SU-DHL-6 (cell line): Measurements from ENCODE around the gene ELAPOR1.

Source experiments
- H2AFZ ChIP-seq: fragments of 200-600 bp; sonication (generic); 2 replicates; pipeline ENCODE4 v1.6.1; 2014; ENCODE audit warnings: low read depth, mild to moderate bottlenecking, moderate library complexity, mixed read lengths, antibody characterized with exemption, low read length; ENCODE audit not compliant: severe bottlenecking
- H3F3A ChIP-seq: fragments of 200-600 bp; shearing (Covaris generic); 2 replicates; pipeline ENCODE4 v1.6.0; 2016; ENCODE audit warnings: antibody characterized with exemption, mild to moderate bottlenecking; ENCODE audit not compliant: insufficient read depth
- H3K27ac ChIP-seq: fragments of 200-600 bp; sonication (generic); 2 replicates; pipeline ENCODE4 v1.5.1; 2016; ENCODE audit warnings: low read depth, mild to moderate bottlenecking, low read length, moderate library complexity, mixed read lengths
- H3K27me3 ChIP-seq: fragments of 200-600 bp; sonication (generic), shearing (Covaris generic); 2 replicates; pipeline ENCODE4 v1.6.0; 2014; ENCODE audit warnings: mild to moderate bottlenecking, low read length
- H3K36me3 ChIP-seq: fragments of 200-600 bp; sonication (generic); 2 replicates; pipeline ENCODE4 v1.6.1; 2014; ENCODE audit warnings: mild to moderate bottlenecking, low read length, mixed read lengths
- H3K4me2 ChIP-seq: fragments of 300-600, 200-600 bp; shearing (Covaris generic), sonication (generic); 2 replicates; pipeline ENCODE4 v1.6.0; 2014; ENCODE audit warnings: low read length, low read depth, mild to moderate bottlenecking; ENCODE audit not compliant: poor library complexity, severe bottlenecking
- H3K4me3 ChIP-seq: fragments of 200-600 bp; sonication (generic); 2 replicates; pipeline ENCODE4 v1.5.1; 2014; ENCODE audit warnings: antibody characterized with exemption, low read length, mild to moderate bottlenecking, mixed read lengths; ENCODE audit not compliant: insufficient read depth, poor library complexity, severe bottlenecking
- H3K79me2 ChIP-seq: fragments of 200-600 bp; sonication (generic); 2 replicates; pipeline ENCODE4 v1.6.1; 2014; ENCODE audit warnings: mild to moderate bottlenecking, low read length, moderate library complexity; ENCODE audit not compliant: insufficient read depth
- H3K9ac ChIP-seq: fragments of 200-600 bp; sonication (generic); 2 replicates; pipeline ENCODE4 v1.7.0; 2014; ENCODE audit warnings: mild to moderate bottlenecking, low read length
- H3K9me2 ChIP-seq: fragments of 200-600 bp; sonication (generic); replicated peaks from 2 replicates; pipeline ENCODE4 v1.6.1; 2014; ENCODE audit warnings: low read length; ENCODE audit not compliant: insufficient read depth
- H3K9me3 ChIP-seq: fragments of 200-600 bp; sonication (generic); 2 replicates; pipeline ENCODE4 v1.6.1; 2014; ENCODE audit warnings: low read length, mixed read lengths; ENCODE audit not compliant: insufficient read depth
- H4K20me1 ChIP-seq: fragments of 200-600 bp; sonication (generic); 2 replicates; pipeline ENCODE4 v1.6.1; 2014; ENCODE audit warnings: low read depth, mild to moderate bottlenecking, antibody characterized with exemption, low read length, moderate library complexity, mixed read lengths
- EZH2phosphoT487 ChIP-seq: fragments of 200-600 bp; sonication (generic), shearing (Covaris generic); conservative IDR thresholded peaks from 2 replicates; pipeline ENCODE4 v1.6.1; 2018; ENCODE audit warnings: mild to moderate bottlenecking, antibody characterized with exemption, low read length, moderate library complexity, mixed read lengths
- TF ChIP-seq, protein P1 (sequence below): fragments of 200-600 bp; sonication (generic); IDR thresholded peaks from one replicate; pipeline ENCODE4 v1.5.1; 2017; ENCODE audit warnings: antibody characterized with exemption, mild to moderate bottlenecking, low read length, moderate library complexity; ENCODE audit not compliant: insufficient read depth, poor library complexity, severe bottlenecking

Gene ELAPOR1

DNA sequence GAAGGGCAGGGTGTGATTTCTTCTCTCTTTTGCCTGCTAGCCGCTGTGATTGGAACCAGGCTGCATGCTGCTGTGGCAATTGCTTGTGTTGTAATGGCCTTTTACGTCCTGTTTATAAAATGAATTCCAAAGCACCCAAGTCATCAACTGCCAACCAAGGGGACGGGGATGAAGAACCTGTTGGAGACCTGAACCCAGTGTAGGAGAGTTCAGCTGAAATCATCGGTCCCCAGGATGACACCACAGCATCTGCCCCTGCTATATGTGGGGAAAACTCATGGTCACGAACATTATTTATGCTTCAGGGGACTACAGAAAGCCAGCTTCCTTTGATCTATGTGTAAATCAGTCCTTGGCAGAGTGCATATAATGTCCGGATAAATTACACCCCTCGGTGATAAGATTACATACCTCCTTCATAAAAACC is 19.5 kb upstream of the ELAPOR1 start:
- no peak overlapping the region for H2AFZ ChIP-seq
- TF ChIP-seq, protein P1, sequence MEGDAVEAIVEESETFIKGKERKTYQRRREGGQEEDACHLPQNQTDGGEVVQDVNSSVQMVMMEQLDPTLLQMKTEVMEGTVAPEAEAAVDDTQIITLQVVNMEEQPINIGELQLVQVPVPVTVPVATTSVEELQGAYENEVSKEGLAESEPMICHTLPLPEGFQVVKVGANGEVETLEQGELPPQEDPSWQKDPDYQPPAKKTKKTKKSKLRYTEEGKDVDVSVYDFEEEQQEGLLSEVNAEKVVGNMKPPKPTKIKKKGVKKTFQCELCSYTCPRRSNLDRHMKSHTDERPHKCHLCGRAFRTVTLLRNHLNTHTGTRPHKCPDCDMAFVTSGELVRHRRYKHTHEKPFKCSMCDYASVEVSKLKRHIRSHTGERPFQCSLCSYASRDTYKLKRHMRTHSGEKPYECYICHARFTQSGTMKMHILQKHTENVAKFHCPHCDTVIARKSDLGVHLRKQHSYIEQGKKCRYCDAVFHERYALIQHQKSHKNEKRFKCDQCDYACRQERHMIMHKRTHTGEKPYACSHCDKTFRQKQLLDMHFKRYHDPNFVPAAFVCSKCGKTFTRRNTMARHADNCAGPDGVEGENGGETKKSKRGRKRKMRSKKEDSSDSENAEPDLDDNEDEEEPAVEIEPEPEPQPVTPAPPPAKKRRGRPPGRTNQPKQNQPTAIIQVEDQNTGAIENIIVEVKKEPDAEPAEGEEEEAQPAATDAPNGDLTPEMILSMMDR, result no peak
- TF ChIP-seq EZH2phosphoT487, result no peak
- no peak overlapping the region for H3K9ac ChIP-seq
- no peaks in the 10 kb centered on the region for H3K27me3 ChIP-seq
- H4K20me1 ChIP-seq, result no peaks in the 10 kb centered on the region
- H3K27ac ChIP-seq, result no peak overlapping the region
- H3K36me3 ChIP-seq, result peaks cover 3% of the 10 kb centered on the region; the same call in 1 of the 2 replicates
- peaks cover 17% of the 10 kb centered on the region for H3F3A ChIP-seq
- H3K9me2 ChIP-seq, result no peaks in the 10 kb centered on the region
- no peak overlapping the region for H3K4me3 ChIP-seq
- no peaks in the 10 kb centered on the region for H3K9me3 ChIP-seq
- H3K79me2 ChIP-seq, result peaks cover 30% of the 10 kb centered on the region
- no peak overlapping the region for H3K4me2 ChIP-seq

DNA sequence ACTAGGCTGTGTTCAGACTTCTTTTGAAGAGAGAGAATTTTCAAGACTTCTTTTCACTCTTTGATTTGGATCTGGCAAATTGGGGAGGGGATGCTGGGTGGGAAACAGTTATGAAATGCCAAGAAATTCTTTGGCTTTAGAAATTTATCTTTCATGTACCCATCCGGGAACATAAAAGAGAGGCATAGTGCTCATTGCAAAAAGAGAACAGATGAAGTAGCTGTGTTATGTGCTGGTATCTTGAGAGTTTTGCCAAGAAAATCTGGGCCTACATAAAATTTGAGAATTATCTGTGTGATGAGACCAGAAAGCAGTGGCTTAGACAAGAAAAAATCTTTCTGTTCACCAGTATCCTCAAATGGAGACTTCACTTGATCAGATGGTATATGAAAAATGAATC is 19.0 kb upstream of the ELAPOR1 start:
- H3K4me2 ChIP-seq, result no peak overlapping the region
- peaks cover 17% of the 10 kb centered on the region for H3F3A ChIP-seq
- no peak overlapping the region for H3K4me3 ChIP-seq
- peaks cover 3% of the 10 kb centered on the region; the same call in 1 of the 2 replicates for H3K36me3 ChIP-seq
- no peaks in the 10 kb centered on the region for H4K20me1 ChIP-seq
- H3K9me3 ChIP-seq, result no peaks in the 10 kb centered on the region
- no peak overlapping the region for H3K27ac ChIP-seq
- no peaks in the 10 kb centered on the region for H3K27me3 ChIP-seq
- H3K79me2 ChIP-seq, result peaks cover 30% of the 10 kb centered on the region
- no peak for TF ChIP-seq EZH2phosphoT487
- H3K9ac ChIP-seq, result no peak overlapping the region
- H2AFZ ChIP-seq, result no peak overlapping the region
- no peaks in the 10 kb centered on the region for H3K9me2 ChIP-seq

DNA sequence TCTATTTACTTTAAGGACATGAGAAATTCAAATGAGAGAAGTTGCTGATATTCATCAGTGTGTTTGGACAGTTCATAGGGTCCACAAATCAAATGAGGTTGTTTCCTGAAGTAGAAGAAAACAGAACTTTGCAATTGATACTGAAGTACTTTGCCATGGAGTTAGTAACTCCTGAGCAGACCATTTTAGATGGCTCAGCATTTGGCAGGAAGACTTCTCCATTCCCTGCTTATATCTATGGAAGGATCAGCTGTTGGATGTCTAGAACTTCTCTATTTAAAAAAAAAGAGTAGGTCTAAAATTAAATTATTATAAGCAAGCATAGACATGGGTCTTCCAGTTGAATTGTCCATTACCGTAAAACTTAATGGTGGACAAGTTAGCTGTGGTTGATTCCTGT is 18.3 kb upstream of the ELAPOR1 start:
- peaks cover 3% of the 10 kb centered on the region; the same call in 1 of the 2 replicates for H3K36me3 ChIP-seq
- H3K9me3 ChIP-seq, result no peaks in the 10 kb centered on the region
- no peak overlapping the region for H3K9ac ChIP-seq
- H4K20me1 ChIP-seq, result no peaks in the 10 kb centered on the region
- TF ChIP-seq EZH2phosphoT487, result no peak
- TF ChIP-seq, protein P1, result no peak
- H3K4me3 ChIP-seq, result no peak overlapping the region
- no peaks in the 10 kb centered on the region for H3K27me3 ChIP-seq
- H3F3A ChIP-seq, result peaks cover 17% of the 10 kb centered on the region
- no peak overlapping the region for H3K4me2 ChIP-seq
- no peak overlapping the region for H3K27ac ChIP-seq
- H3K9me2 ChIP-seq, result no peaks in the 10 kb centered on the region
- no peak overlapping the region for H2AFZ ChIP-seq
- H3K79me2 ChIP-seq, result peaks cover 31% of the 10 kb centered on the region

DNA sequence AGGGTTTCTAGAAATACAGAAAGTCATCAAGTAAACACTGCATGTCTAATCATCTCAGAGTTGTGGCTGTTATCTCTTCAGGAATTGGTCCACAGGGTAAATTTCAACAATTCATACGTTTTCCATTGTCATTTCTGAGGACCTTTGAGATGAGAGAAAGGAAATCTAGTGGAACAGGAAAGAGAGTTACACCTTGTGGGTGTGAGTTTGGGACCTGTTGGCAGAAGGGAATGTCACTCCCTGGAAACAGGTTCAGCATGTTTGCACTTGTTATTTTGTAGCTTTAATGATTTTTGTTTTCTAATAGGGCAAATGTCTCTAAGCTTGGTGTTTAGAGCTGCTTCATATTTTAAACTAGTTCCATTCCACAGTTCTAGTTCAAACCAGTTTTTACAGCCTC is 17.8 kb upstream of the ELAPOR1 start:
- Histone ChIP-seq H3K79me2 (peaks cover 31% of the 10 kb centered on the region), H3K9me3 (no peaks in the 10 kb centered on the region), H2AFZ (no peak overlapping the region), H3K27me3 (no peaks in the 10 kb centered on the region), H3K4me3 (no peak overlapping the region), H3K9ac (no peak overlapping the region), H3K4me2 (no peak overlapping the region), H3K36me3 (peaks cover 3% of the 10 kb centered on the region; the same call in 1 of the 2 replicates), H3K27ac (no peak overlapping the region), H3K9me2 (no peaks in the 10 kb centered on the region), H3F3A (peaks cover 17% of the 10 kb centered on the region), H4K20me1 (no peaks in the 10 kb centered on the region)
- TF ChIP-seq EZH2phosphoT487, result no peak
- TF ChIP-seq, protein P1, result no peak
